Sciatic nerve (tissue), 2 donors: ENCODE results near the gene TGM2. TPM values are rescaled to one million over a fixed set of nuclear protein-coding genes. Genes with fewer than 3 reads are reported as not detected.

Experiments
- ATAC-seq: fragments of 200-7000 bp; cut with Tn5 transposase; one replicate; pipeline ENCODE4 v1.9.1; 2020; ENCODE audit warnings: mild to moderate bottlenecking, moderate library complexity
- DNase-seq: peaks from one replicate; pipeline ENCODE4 v3.0.0-alpha.2; 2020; ENCODE audit warnings: low spot score
- intact Hi-C: fragments of 100-400 bp; cut with DNase I; formaldehyde crosslinking; loops from one replicate; pipeline ENCODE4 v1.14.2; 2022
- total RNA-seq: library from RNA; stranded (reverse); fragmentation: NEBNext Ultra II Directional; extraction: Animal tissue kit (Norgen Biotek cat#: 25700); gene quantifications from one replicate; pipeline ENCODE4 v1.2.1, GENCODE V29; 2021
- donor health status: DM: no; HTN: no; CAD: no.
- donor health status: DM: no; HTN: no; CAD: no.

TGM2 gene
- total RNA-seq, 1 donor from 2014 or later, result 70.3 TPM

- DNase-seq (no peak), ATAC-seq (peak; percentile 58)
- intact Hi-C loops, result no loop called here
These were observed 12.9 kb downstream of the TGM2 start for GRCh38 chr20:38152175-38152620.

DNA sequence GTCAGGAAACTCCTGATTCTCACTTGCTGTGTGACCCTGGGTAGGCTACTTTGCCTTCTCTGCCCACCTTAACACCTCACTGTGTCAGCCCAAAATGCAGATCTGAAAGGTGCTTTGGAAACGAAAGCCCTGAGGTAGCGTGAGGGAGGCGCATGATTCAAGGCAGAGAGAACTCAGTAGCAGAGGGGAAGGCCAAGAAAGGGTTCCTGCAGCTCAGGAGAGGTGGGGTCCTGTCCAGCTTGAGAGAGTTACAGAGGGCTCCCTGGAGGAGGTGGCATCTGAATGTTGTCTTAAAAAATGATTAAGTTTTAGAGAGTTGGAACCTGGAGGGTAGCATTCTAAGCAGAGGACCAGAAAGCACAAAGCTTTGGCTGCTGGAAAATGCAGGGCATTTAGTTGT lies 13.6 kb downstream of the TGM2 start:
- intact Hi-C loops, result no loop called here
- DNase-seq, result no peak

DNA sequence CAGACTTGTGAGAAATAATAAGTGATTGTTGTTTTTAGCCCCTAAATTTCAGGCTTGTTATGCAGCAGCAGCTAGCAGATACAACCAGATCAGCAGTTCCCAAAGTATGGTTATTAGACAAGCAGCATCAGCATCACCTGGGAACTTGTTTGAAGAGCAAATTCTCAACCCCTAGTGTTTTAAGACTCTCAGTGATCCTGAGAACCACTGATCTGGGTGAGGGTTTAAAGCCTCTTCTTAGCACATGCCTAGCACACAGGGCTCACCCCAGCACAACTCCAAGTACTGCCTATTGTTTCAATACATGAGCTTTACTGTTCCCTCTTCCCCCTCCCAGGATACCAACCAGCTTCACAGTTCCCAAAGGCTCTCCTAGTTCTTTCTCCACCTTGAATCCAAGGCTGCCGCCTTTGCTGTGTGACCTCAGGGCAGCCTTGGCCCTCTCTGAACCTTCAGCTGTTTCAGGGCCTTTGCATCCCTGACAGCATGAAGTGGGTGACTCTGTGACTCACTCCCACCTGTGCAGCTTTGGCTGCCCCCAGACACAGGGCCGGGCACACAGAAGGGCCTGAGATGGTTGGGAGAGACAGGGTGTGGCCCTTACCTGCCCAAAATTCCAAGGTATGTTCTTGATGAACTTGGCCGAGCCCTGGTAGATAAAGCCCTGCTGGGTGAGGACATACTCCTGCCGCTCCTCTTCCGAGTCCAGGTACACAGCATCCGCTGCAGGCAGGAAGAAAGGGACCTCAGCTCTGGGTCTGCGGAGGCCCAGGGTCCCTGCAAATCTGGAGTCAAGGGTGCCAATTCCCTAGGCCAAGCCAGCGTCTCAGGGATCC lies 14.5 kb downstream of the TGM2 start:
- ATAC-seq, result no peak
- intact Hi-C loops, result no loop called here
- no peak for DNase-seq

More for the DNA sequence above, 13.6 kb downstream of the TGM2 start:
- no peak for ATAC-seq

GRCh38 chr20:38148328-38149102 lies 16.6 kb downstream of the TGM2 start:
- intact Hi-C loops, result no loop called here
- DNase-seq, result no peak
- ATAC-seq, result no peak

GRCh38 chr20:38147751-38148150 lies 17.3 kb downstream of the TGM2 start:
- DNase-seq, result no peak
- ATAC-seq, result no peak
- intact Hi-C loops, result no loop called here

DNA sequence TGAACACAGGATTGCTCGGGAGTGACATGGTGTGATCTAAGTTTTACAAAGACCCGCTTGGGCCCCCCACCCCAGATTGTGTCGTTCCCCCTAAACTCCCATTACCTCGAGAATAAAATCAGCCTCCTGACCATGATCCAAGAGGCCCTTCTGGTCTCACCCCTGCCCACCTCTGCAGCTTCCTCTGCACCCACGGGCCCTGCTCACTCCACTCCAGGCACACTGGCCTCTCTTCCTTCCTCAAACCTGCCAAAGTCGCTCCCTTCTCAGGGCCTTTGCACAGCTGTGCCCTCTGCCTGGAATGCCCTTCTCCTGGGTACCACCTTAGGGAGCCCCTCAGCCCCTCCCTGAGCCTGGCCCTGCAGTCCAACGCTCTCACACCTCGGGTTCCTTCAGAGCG lies 17.9 kb downstream of the TGM2 start:
- intact Hi-C loops, result no loop called here
- no peak for ATAC-seq
- no peak for DNase-seq

DNA sequence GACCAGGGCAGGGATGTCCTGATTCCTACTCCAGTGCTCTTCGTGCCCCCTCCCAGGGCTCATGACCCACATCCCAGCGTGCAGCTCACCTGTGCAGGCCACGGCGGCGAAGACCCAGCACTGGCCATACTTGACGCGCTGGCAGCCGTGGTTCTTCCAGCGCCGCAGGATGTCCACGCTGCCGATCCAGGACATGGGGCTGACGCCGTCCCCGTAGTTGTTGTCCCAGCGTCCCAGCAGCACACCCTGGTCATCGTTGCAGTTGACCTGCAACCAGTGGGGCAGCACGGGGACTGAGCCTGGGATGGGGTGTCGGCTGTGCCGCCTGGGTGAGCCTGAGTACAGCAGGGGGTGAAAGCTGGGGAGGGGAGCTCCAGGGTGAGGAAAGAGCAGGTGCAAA lies 18.4 kb downstream of the TGM2 start:
- intact Hi-C loops, result no loop called here
- no peak for ATAC-seq

GRCh38 chr20:38146156-38146555 lies 18.9 kb downstream of the TGM2 start:
- no peak for DNase-seq
- intact Hi-C loops, result no loop called here
- ATAC-seq, result no peak

More for the DNA sequence above, 18.4 kb downstream of the TGM2 start:
- DNase-seq, result no peak

DNA sequence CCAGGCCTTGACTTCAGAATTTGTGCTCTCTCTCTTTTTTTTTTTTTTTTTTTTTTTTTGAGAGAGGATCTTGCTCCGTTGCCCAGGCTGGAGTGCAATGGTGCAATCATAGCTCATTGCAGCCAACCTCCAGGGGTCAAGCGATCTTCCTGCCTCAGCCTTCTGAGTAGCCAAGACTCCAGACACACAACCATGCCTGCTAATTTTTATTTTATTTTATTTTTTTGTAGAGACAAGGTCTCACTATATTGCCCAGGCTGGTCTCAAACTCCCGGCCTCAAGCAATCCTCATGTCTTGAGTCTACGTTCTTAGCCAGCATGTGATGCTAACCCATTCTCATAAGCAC lies 19.4 kb downstream of the TGM2 start:
- DNase-seq (no peak), ATAC-seq (no peak)
- intact Hi-C loops, result no loop called here

- intact Hi-C loops, result no loop called here
- ATAC-seq (peak; percentile 66), DNase-seq (no peak)
These were observed 19.9 kb downstream of the TGM2 start for GRCh38 chr20:38144974-38145728.

DNA sequence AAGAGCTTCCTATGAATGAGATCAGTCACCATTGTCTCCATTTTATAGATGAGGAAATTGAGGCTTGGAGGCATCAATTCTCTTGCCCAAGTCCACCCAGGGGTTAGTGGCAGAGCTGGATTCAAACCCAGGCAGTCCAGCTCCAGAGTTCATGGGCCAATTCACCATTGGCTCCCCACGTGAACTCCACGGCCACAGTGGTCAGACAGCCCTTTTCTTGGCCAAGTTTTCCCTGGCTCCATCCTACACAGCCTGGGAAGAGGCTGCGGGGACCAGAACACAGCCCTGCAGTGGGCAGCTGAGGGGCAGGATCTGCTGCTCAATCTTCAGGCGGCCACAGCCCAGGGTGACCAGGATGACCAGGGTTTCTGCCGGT lies 20.5 kb downstream of the TGM2 start:
- intact Hi-C loops, result no loop called here
- ATAC-seq (peak; percentile 71), DNase-seq (no peak)

- peak; percentile 23 for ATAC-seq
- intact Hi-C loops, result no loop called here
- no peak for DNase-seq
These were observed 21.2 kb downstream of the TGM2 start for GRCh38 chr20:38143646-38144554.

- DNase-seq (no peak), ATAC-seq (no peak)
- intact Hi-C loops, result no loop called here
These were observed 21.8 kb downstream of the TGM2 start for GRCh38 chr20:38143238-38143645.

DNA sequence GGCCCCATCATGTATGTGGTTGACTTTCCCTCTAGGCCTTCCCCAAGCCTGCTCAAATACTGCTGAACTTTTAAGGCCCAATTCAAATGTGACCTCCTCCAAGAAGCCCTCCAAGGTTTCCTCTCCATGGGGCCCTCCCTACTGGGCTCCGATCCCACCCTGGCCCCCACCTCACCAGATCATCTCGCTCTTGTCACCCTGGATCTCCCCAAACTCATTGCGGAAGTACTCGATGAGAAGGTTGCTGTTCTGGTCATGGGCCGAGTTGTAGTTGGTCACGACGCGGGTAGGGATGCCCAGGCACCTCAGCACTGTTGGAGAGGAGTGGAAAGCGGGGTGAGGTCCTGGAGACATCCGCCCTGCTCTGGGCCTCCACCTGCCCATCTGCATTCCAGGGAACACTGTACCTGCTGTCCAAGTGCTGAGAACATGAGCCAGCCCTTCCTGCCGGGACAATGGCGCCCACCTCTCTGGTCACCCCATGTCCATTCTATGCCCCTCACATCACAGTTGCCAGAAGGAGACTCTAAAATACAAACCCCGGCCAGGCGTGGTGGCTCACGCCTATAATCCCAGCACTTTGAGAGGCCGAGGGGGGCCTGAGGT lies 23.1 kb downstream of the TGM2 start:
- intact Hi-C loops, result no loop called here
- ATAC-seq (no peak), DNase-seq (no peak)

DNA sequence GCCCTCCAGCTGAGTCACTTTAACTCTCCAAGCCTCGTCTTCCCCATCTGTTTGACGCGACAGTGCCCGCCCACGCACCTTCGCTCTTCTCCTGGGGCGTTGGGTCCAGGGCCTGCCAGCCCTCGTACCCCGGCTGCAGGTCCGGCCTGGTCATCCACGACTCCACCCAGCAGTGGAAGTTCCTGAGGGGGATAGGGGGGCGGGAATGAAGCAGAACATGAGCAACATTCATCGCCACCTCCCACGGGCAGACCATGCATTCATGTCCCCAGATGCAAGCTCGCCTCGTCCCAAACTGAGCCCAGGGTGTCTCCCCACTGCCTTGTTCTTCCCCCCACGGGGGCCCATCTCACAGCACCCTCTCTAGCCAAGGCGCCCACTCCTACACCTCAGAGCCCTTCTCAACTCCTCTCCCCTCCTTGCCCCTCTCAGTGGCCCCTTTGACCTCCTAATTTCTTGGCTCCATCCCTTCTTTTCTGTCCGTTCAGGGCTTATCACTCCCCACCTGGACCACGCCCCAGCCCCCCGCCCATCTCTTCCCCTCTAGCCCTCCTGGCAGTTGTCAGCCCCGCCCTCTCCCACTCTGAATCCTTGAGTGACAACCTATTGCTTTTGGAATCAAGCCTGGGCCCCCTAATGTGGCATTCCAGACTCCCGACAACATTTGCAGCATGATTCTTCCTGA lies 23.7 kb downstream of the TGM2 start:
- intact Hi-C loops, result no loop called here
- DNase-seq, result no peak
- ATAC-seq, result no peak

DNA sequence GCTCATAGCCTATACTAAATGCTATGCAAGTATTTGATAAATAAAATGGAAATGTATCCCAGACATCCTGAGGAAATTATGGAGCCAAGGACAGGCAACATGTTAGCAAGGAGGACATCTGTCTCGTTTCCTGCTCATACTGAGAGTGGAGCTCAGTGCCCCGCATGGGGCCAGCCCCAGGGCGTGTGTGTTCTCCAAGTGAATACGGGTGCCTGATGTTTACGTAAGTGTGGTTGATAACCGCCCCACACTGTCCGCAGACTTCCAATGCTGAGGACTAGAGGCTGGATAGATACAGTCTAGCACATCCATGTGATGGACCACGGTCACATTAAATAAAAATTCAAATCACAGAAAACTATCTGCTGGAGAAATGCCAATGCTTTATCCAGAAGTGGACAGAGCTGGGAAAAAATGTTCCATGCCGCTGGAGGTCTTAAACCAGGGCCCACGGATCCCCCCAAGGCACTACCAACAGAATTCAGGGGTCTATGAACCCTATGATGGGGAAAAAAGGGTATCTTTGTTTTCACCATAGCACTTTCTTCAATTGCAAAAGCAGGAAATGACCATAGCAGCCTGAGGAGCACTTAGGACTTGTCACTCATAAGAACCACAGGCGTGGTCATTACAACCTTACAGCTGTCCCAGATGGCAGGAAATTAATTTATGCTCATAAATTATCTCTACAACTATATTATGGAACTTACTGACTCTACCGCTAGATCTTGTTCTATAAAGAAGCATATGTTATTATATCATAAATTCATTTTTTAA lies 24.9 kb downstream of the TGM2 start:
- DNase-seq (no peak), ATAC-seq (no peak)

More for the DNA sequence above, 24.9 kb downstream of the TGM2 start:
- intact Hi-C loops, result no loop called here
